SK-N-SH (cell line): ENCODE data around the gene ORM1. TPM values are rescaled to one million over a fixed set of nuclear protein-coding genes. Genes with fewer than 3 reads are reported as not detected.

ENCODE experiments used
- CTCF ChIA-PET: fragments of 300-600, 350-600 bp; formaldehyde crosslinking; extraction: SDS; loops from one replicate; lab custom pipeline; 2021; lab: Yijun Ruan, JAX
- POLR2A ChIA-PET: fragments of 350-600 bp; sonication (Branson Sonifier 250); formaldehyde crosslinking; extraction: SDS; loops from one replicate; lab custom pipeline; 2020; ENCODE audit warnings: antibody characterized with exemption, inconsistent platforms; lab: Yijun Ruan, JAX
- DNase-seq: peaks from one replicate; pipeline ENCODE4 v3.0.0; 2012
- H2AFZ ChIP-seq: fragments of 200-600 bp; sonication (generic); 2 replicates; pipeline ENCODE4 v1.8.1; 2016; ENCODE audit warnings: antibody characterized with exemption, mild to moderate bottlenecking, low read depth
- H3F3A ChIP-seq: fragments of 200-600 bp; sonication (generic); replicated peaks from 2 replicates; pipeline ENCODE3; 2016; ENCODE audit warnings: antibody characterized with exemption, mild to moderate bottlenecking; ENCODE audit not compliant: insufficient read depth
- H3K27ac ChIP-seq, 2 experiments: fragments of 200-500 bp in 1 of 2; fragments of 200-600 bp in 1 of 2; sonication (Bioruptor generic) in 1 of 2; sonication (generic), shearing (Covaris generic) in 1 of 2; 2 replicates each; pipeline versions ENCODE4 v1.5.1 to v1.6.1; 2014 to 2016; ENCODE audit warnings: low read depth in 2 of 2, inconsistent platforms in 1 of 2, low read length in 1 of 2, mild to moderate bottlenecking in 1 of 2, mixed read lengths in 1 of 2
- H3K27me3 ChIP-seq: fragments of 200-600 bp; sonication (generic), shearing (Covaris generic); 2 replicates; pipeline ENCODE4 v1.6.1; 2016; ENCODE audit warnings: mixed run types; ENCODE audit not compliant: insufficient read depth
- H3K36me3 ChIP-seq, 2 experiments: fragments of 200-500 bp in 1 of 2; fragments of 200-600 bp in 1 of 2; sonication (Bioruptor generic) in 1 of 2; sonication (generic) in 1 of 2; replicated peaks in 1 of 2; 2 replicates each; pipeline versions ENCODE3 to v1.5.1; 2014 to 2016; ENCODE audit warnings: low read length in 1 of 2, mild to moderate bottlenecking in 1 of 2; ENCODE audit not compliant: insufficient read depth in 2 of 2, control insufficient read depth in 1 of 2
- H3K4me1 ChIP-seq, 2 experiments: fragments of 200-500 bp in 1 of 2; fragments of 200-600 bp in 1 of 2; sonication (Bioruptor generic) in 1 of 2; sonication (generic), shearing (Covaris generic) in 1 of 2; 2 replicates each; pipeline versions ENCODE4 v1.5.1 to v1.6.1; 2014 to 2016; ENCODE audit warnings: low read depth in 1 of 2, low read length in 1 of 2, mixed run types in 1 of 2; ENCODE audit not compliant: insufficient read depth in 2 of 2, control insufficient read depth in 1 of 2
- H3K4me2 ChIP-seq: fragments of 200-600 bp; sonication (generic), shearing (Covaris generic); 2 replicates; pipeline ENCODE4 v1.6.1; 2017; ENCODE audit warnings: mixed run types
- H3K4me3 ChIP-seq, 2 experiments: fragments of 200-500 bp in 1 of 2; fragments of 200-600 bp in 1 of 2; sonication (Bioruptor generic) in 1 of 2; sonication (generic), shearing (Covaris generic) in 1 of 2; 2 replicates each; pipeline versions ENCODE4 v1.5.1 to v1.8.1; 2014 to 2016; ENCODE audit warnings: low read depth in 2 of 2, inconsistent platforms in 1 of 2, low read length in 1 of 2, mild to moderate bottlenecking in 1 of 2, mixed read lengths in 1 of 2, moderate library complexity in 1 of 2
- H3K79me2 ChIP-seq: fragments of 200-600 bp; sonication (generic); 2 replicates; pipeline ENCODE4 v1.8.1; 2017; ENCODE audit warnings: mild to moderate bottlenecking; ENCODE audit not compliant: insufficient read depth
- H3K9ac ChIP-seq: fragments of 200-600 bp; sonication (generic); 2 replicates; pipeline ENCODE4 v1.6.1; 2017; ENCODE audit warnings: mixed run types
- H3K9me2 ChIP-seq: fragments of 200-600 bp; sonication (generic); 2 replicates; pipeline ENCODE4 v1.6.1; 2017; ENCODE audit warnings: mixed run types
- H3K9me3 ChIP-seq: fragments of 200-600 bp; sonication (generic); 2 replicates; pipeline ENCODE4 v1.6.1; 2017; ENCODE audit warnings: mixed run types, mild to moderate bottlenecking, moderate library complexity
- H4K20me1 ChIP-seq: fragments of 200-600 bp; sonication (generic); 2 replicates; pipeline ENCODE4 v1.6.1; 2017; ENCODE audit warnings: mild to moderate bottlenecking, mixed run types; ENCODE audit not compliant: insufficient read depth
- CTCF ChIP-seq: fragments of 200-600 bp; sonication (generic); IDR thresholded peaks from 2 replicates; pipeline ENCODE4 v1.6.1; 2017; ENCODE audit warnings: antibody characterized with exemption, mild to moderate bottlenecking, moderate library complexity
- EP300 ChIP-seq, 2 experiments: IDR thresholded peaks; 2 replicates each; pipeline versions ENCODE4 v1.4.0 to v1.6.1; 2012; ENCODE audit warnings: borderline replicate concordance in 1 of 2, low read depth in 1 of 2, low read length in 1 of 2
- EZH2phosphoT487 ChIP-seq: fragments of 200-600 bp; sonication (generic); IDR thresholded peaks from 2 replicates; pipeline ENCODE4 v1.6.1; 2017; ENCODE audit warnings: low read depth, mixed run types, mild to moderate bottlenecking, antibody characterized with exemption, moderate library complexity, borderline replicate concordance
- FOSL2 ChIP-seq: IDR thresholded peaks from 2 replicates; pipeline ENCODE4 v1.4.0; 2012; ENCODE audit warnings: low read depth, mild to moderate bottlenecking, moderate library complexity, borderline replicate concordance
- GABPA ChIP-seq: IDR thresholded peaks from 2 replicates; pipeline ENCODE4 v1.4.0; 2012; ENCODE audit warnings: low read depth, mild to moderate bottlenecking
- MEF2A ChIP-seq: IDR thresholded peaks from 2 replicates; pipeline ENCODE4 v1.4.0; 2012; ENCODE audit warnings: low read depth, borderline replicate concordance
- MXI1 ChIP-seq: IDR thresholded peaks from 2 replicates; pipeline ENCODE4 v1.6.1; 2012; ENCODE audit warnings: mild to moderate bottlenecking, low read depth, low read length, improper control_type of control experiment
- RAD21 ChIP-seq: IDR thresholded peaks from 2 replicates; pipeline ENCODE4 v1.6.1; 2012; ENCODE audit warnings: mild to moderate bottlenecking, low read length
- RCOR1 ChIP-seq: fragments of 150-350 bp; IDR thresholded peaks from 2 replicates; pipeline ENCODE4 v1.6.1; 2017; ENCODE audit warnings: antibody characterized with exemption, low read length
- REST ChIP-seq: IDR thresholded peaks from 2 replicates; pipeline ENCODE4 v1.6.1; 2012; ENCODE audit warnings: mild to moderate bottlenecking, low read depth, low read length, moderate library complexity
- RXRA ChIP-seq: IDR thresholded peaks from 2 replicates; pipeline ENCODE4 v1.4.0; 2012; ENCODE audit warnings: low read depth, mild to moderate bottlenecking, borderline replicate concordance
- SIN3A ChIP-seq: IDR thresholded peaks from 2 replicates; pipeline ENCODE4 v1.6.1; 2012; ENCODE audit warnings: low read depth, mild to moderate bottlenecking, low read length, moderate library complexity, borderline replicate concordance
- TCF12 ChIP-seq: IDR thresholded peaks from 2 replicates; pipeline ENCODE4 v1.4.0; 2012
- USF2 ChIP-seq: fragments of 150-350 bp; IDR thresholded peaks from 2 replicates; pipeline ENCODE4 v1.6.1; 2017; ENCODE audit warnings: antibody characterized with exemption, low read length, low read depth, borderline replicate concordance
- YY1 ChIP-seq: IDR thresholded peaks from 2 replicates; pipeline ENCODE4 v1.4.0; 2012; ENCODE audit warnings: low read depth, mild to moderate bottlenecking
- ZBTB33 ChIP-seq: IDR thresholded peaks from 2 replicates; pipeline ENCODE4 v1.4.0; 2012; ENCODE audit warnings: low read depth, borderline replicate concordance
- WGBS: methylation state at CpG from one replicate; pipeline ENCODE4 v1.1.6; 2017; ENCODE audit warnings: low lambda C conversion rate; 5-methylcytosine and 5-hydroxymethylcytosine counted together
- polyA plus RNA-seq, 3 experiments: library from polyadenylated mRNA; depleted of rRNA; stranded (reverse); fragments of >200 nt; gene quantifications; 2 replicates each; pipeline ENCODE4 v1.2.3, GENCODE V29; 2012
- TF ChIP-seq, protein P1 (sequence below): IDR thresholded peaks from 2 replicates; pipeline ENCODE4; 2012

ORM1 gene
- polyA plus RNA-seq, 1 of the 3 experiments (the other 2 are of a cell fraction): not detected

DNA sequence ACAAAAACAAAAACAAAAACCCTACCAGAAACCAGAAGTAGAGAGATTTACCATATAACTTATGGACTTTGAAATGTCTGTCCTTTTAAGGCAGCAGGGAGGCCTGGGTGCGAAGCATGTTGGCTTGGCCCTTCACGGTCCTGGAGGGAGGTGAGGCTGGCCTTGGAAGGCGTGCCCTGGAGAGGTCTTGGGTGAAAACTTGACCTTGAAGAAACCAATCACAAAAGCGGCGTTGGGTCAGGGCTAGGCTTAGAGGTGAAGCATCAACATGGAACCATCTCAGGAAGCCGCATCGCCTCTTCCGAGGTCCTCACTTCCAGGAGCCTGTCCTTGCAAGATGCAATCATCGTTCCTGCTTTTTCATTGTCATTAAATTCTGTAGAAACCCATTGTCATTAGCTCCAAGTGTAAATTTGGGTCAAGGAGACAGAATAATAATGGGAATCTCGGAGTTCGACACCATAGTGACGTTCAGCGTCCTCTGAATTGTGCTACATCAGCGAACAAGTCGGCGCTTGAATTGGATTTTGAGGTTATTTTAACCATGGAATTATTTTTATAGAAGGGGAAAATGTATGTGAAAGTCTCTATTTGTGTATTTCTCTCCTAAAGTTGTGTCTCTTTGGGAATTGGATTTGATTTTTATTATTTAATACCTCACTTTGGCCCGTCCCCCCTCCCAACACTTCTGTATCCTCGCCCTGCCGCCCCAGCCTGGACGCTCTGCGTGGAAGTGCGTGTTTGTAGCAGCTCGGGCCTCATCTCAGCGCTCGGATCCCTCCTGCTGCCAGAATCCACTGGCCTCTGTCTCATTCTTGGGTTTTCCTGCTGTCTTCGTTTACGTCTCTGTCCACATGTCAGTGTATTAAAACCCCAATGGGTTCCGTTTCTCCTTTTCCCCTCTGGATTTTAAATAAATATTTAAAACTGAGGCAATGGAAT is 11.1 kb upstream of the ORM1 start:
- 95% methylated on average over 28 of the region's 28 CpGs for WGBS
- no peak overlapping the region for H3K27ac ChIP-seq
- POLR2A ChIA-PET: no interaction called here

More for the DNA sequence above, 11.1 kb upstream of the ORM1 start:
- Histone ChIP-seq H3K36me3 (peaks cover 0 to 3% of the 10 kb centered on the region in 2 experiments), H3K4me2 (no peak overlapping the region), H3F3A (no peaks in the 10 kb centered on the region), H4K20me1 (no peaks in the 10 kb centered on the region), H3K9ac (no peak overlapping the region), H3K4me1 (no peaks in the 10 kb centered on the region), H2AFZ (no peak overlapping the region), H3K79me2 (no peaks in the 10 kb centered on the region), H3K4me3 (no peak overlapping the region), H3K9me2 (no peaks in the 10 kb centered on the region), H3K9me3 (no peaks in the 10 kb centered on the region), H3K27me3 (no peaks in the 10 kb centered on the region)
- CTCF ChIA-PET: no interaction called here
- DNase-seq: no peak
- TF ChIP-seq RXRA (no peak), FOSL2 (no peak), TCF12 (no peak), RCOR1 (no peak), MXI1 (no peak), GABPA (no peak), YY1 (no peak), EP300 (IDR thresholded peaks at IDR 0.05; ENCODE audit: borderline replicate concordance in 1 of 2, low read depth in 1 of 2, low read length in 1 of 2) (no peak), MEF2A (no peak), EZH2phosphoT487 (no peak), USF2 (no peak), CTCF (no peak), SIN3A (no peak), REST (no peak), RAD21 (no peak), ZBTB33 (no peak)
- TF ChIP-seq, protein P1, sequence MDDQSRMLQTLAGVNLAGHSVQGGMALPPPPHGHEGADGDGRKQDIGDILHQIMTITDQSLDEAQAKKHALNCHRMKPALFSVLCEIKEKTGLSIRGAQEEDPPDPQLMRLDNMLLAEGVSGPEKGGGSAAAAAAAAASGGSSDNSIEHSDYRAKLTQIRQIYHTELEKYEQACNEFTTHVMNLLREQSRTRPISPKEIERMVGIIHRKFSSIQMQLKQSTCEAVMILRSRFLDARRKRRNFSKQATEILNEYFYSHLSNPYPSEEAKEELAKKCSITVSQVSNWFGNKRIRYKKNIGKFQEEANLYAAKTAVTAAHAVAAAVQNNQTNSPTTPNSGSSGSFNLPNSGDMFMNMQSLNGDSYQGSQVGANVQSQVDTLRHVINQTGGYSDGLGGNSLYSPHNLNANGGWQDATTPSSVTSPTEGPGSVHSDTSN: no peak
